Measurements from ENCODE around the gene KRT9. TPM values are rescaled to one million over a fixed set of nuclear protein-coding genes. Genes with fewer than 3 reads are reported as not detected.
"Not testable (repeated sequence)": the region's sequence is repeated elsewhere in the genome, so short reads cannot be mapped to it uniquely, and the experiment has no call there.

The KRT9 gene
- total and polyA plus RNA-seq, 2 of the 13 experiments (the other 11 are each of a cell fraction or from before 2014, with no cell fraction given), result not detected

DNA sequence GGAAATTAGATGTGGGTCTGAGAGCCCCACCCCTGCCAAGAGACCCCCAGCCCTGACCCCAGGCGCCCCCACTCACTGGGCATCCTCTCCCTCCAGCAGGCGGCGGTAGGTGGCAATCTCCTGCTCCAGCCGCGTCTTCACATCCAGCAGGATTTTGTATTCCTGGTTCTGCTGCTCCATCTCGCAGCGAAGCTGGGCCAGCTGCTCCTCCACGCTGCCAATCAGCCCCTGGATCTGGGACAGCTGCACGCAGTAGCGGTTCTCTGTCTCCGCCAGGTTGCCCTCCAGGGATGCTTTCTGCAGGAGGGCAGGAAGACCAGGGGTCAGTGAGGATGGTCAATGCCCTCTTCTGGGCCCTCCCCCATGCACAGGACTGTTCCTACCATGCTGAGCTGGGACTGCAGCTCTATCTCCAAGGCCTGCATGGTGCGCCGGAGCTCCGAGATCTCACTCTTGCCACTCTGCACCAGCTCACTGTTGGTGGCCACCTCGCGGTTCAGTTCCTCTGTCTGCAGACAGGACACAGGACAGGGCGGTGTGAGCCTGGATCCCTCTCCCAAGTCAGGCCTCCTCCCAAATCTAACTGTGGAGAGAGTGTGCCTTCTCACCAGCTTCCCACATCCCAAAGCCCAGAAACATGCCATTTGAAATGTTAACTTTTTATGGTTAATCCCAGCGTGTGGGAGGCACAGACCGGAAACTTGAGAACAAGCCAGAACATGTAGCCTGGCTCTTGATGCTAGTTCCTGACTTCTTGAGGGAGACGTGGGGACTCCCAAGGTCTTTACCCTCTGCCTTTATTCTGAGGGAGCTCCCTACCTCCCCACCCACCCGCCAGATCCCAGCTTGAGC is 49.0 kb upstream of the KRT9 start (continued):
- TF ChIP-seq, protein P1, sequence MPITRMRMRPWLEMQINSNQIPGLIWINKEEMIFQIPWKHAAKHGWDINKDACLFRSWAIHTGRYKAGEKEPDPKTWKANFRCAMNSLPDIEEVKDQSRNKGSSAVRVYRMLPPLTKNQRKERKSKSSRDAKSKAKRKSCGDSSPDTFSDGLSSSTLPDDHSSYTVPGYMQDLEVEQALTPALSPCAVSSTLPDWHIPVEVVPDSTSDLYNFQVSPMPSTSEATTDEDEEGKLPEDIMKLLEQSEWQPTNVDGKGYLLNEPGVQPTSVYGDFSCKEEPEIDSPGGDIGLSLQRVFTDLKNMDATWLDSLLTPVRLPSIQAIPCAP (CRISPR knock-in tag; IDR thresholded peaks at IDR 0.05; ENCODE audit: low read depth), result no peak
- TF ChIP-seq BRCA1 (CRISPR knock-in tag; IDR thresholded peaks at IDR 0.05), result no peak
- TF ChIP-seq ZNF17 (CRISPR knock-in tag; IDR thresholded peaks at IDR 0.05), result no peak
- no peak for TF ChIP-seq STAT5B (CRISPR knock-in tag; IDR thresholded peaks at IDR 0.05)
- no peak for TF ChIP-seq ZSCAN30 (CRISPR knock-in tag; IDR thresholded peaks at IDR 0.05)
- no peak for TF ChIP-seq AGO1 (IDR thresholded peaks at IDR 0.05; ENCODE audit: low read depth, low read length, poor library complexity, severe bottlenecking)
- TF ChIP-seq ZNF253 (CRISPR knock-in tag; IDR thresholded peaks at IDR 0.05; ENCODE audit: borderline replicate concordance), result no peak

DNA sequence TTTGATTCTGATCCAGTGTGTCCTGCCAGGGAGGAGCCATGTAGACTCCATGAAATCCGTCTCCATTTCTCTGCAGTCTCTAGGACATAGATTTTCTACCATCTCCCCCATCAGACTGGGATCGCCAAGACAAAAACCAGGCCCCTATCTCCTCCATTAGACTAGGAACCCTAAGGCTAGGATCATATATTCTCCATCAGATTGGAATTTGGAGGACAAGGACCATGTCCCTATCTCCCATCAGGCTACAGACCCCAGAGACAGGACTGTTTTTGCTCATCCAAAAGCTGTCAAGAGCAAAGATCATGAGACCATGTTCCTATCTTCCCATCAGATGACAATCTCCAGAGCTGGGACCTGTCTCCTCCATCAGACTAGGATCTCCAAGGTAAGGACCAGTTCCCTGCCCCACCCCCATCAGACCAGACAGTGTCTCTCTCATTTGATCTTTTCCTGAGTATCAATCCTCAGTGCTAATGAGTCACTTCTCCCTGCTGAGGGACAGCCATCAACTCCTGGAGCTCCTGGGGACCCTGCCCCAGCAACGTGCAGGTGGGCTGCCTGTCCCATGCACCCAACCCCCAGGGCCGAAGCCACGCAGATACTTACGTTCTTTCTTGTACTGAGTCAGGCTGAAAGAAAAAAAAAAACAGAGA is 48.2 kb upstream of the KRT9 start:
- ATAC-seq; in situ Hi-C loops (cut with HindIII; ENCODE audit: extremely low pct_ligation_motif_present, low pct_unique_long_range_greater_than_20kb); H4K20me1 ChIP-seq (ENCODE audit: insufficient read depth, low read length); H3K36me3 ChIP-seq (replicated peaks in 1 of 2; ENCODE audit: control insufficient read depth in 1 of 2, insufficient read depth in 2 of 2, low read length in 2 of 2); POLR2A ChIA-PET; H3K9me3 ChIP-seq (ENCODE audit: low read length); DNase-seq (ENCODE audit: low spot score); H2AFZ ChIP-seq (ENCODE audit: low read length); H3K9ac ChIP-seq (ENCODE audit: insufficient read depth, low read depth, low read length); H3K4me1 ChIP-seq (ENCODE audit: insufficient read depth, low read length); H3K4me3 ChIP-seq (replicated peaks in 1 of 3; ENCODE audit: insufficient read depth in 1 of 3, low read depth in 2 of 3, low read length in 3 of 3); H3K79me2 ChIP-seq (ENCODE audit: insufficient read depth, low read length); FAIRE-seq; H3K27ac ChIP-seq (ENCODE audit: extremely low read length, insufficient read depth, low read length); H3K4me2 ChIP-seq (ENCODE audit: low read depth, low read length); intact Hi-C loops (cut with micrococcal nuclease; ENCODE audit: unreplicated experiment); CTCF ChIA-PET (ENCODE audit: low intra/inter-chr PET ratio, low total read pairs); BruUV-seq (replicated peaks): not testable (repeated sequence)
- TF ChIP-seq ZSCAN22 (CRISPR knock-in tag; IDR thresholded peaks at IDR 0.05), result peak; percentile 70
- 41% methylated on average over 6 of the region's 6 CpGs for WGBS (ENCODE audit: low lambda C conversion rate)
- H3K27me3 ChIP-seq (ENCODE audit: control insufficient read depth in 1 of 2, insufficient read depth in 2 of 2, low read length in 2 of 2), result peaks cover 14 to 42% of the 10 kb centered on the region in 2 experiments; a peak in 4 of 5 replicates

All from HepG2 (cell line).